G401 (cell line): ENCODE data around the gene CHD9. TPM values are rescaled to one million over a fixed set of nuclear protein-coding genes. Genes with fewer than 3 reads are reported as not detected.
"Not testable (repeated sequence)": the region's sequence is repeated elsewhere in the genome, so short reads cannot be mapped to it uniquely, and the experiment has no call there.

Source experiments
- DNase-seq: peaks from one replicate; pipeline ENCODE4 v3.0.0-alpha.2; 2015; ENCODE audit warnings: low spot score
- in situ Hi-C: cut with HindIII; loops from 2 replicates; pipeline ENCODE4 v1.10.0; 2016; ENCODE audit warnings: low sequenced_read_pairs, mixed read lengths
- total RNA-seq: library from RNA; depleted of rRNA; stranded (reverse); fragments of >200 nt; shearing (Covaris generic); gene quantifications from 2 replicates; pipeline ENCODE4 v1.2.3, GENCODE V29; 2014

Gene CHD9
- total RNA-seq, 1 experiment from 2014 or later: 31.1 TPM

DNA sequence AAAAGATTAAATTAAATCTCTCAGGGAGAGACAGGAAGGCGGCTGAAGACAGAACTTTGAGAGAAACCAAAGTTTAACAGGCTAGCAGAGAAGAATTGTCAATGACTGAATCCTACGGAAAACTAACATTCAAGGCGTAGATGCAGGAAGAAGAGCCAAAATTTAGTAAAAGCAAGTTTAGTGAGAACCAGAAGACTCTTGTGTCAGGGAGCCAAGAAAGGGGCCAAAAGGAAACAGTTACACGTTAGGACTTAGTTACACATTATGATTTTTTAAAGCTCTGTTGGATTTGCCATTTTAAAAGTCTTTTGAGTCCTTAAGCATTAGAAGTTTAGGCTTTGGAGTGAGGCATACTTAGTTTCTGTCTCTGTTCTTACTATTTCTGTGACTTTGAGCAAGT, 164.6 kb downstream of the CHD9 start:
- no peak for DNase-seq
- in situ Hi-C loops: no loop called here

GRCh38 chr16:53219795-53220454, 165.1 kb downstream of the CHD9 start:
- in situ Hi-C loops: no loop called here
- no peak for DNase-seq

GRCh38 chr16:53220585-53220984, 165.8 kb downstream of the CHD9 start:
- peak; percentile 30 for DNase-seq
- in situ Hi-C loops: no loop called here

DNA sequence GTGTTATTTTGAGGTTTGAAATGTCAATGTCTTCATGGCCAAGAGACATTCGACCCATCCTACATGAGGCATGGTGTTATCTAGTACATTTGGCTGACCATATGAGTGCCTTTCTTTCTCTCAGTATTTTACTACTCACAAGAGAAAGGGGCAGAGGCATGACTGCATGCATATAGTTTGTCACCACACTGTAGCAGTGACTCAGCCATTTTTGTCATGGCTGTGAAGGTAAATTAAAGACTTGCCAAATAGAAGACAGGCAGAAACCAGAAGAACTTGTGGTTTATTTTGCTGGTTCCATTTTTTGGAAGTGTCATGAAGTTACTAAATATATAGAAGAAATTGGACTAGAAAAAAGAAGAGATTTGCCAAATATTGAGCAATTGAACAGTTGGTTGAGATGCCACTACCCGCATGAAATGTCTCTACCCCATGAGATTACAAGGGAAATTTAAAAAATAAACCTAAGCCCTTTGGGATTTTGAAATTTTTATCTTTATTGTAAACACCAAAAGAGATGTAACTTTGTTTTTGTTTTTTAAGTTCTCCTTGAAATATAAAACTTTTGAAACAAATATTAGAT, 170.3 kb downstream of the CHD9 start:
- in situ Hi-C loops: no loop called here
- DNase-seq: no peak

- DNase-seq: no peak
Observed at GRCh38 chr16:53232826-53233529, 178.2 kb downstream of the CHD9 start.

DNA sequence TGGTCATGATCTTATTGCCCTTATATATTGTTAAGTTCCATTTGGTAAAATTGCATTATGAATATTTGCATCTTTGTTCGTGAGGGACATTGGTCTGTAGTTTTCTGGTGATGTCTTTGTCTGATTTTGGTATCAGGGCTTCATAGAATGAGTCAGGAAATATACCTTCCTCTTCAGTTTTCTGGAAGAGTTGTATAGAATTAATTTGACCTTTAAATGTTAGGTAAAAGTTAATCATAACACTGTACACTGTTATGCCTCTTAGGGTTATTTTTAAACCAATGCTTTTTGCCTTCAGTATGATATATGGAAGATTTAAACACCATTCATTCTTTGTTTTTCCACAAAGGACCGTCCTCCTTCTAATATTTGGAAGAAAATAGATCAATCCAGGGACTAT, 180.0 kb downstream of the CHD9 start:
- no peak for DNase-seq
- in situ Hi-C loops: no loop called here

More at GRCh38 chr16:53232826-53233529, 178.2 kb downstream of the CHD9 start:
- in situ Hi-C loops: no loop called here

DNA sequence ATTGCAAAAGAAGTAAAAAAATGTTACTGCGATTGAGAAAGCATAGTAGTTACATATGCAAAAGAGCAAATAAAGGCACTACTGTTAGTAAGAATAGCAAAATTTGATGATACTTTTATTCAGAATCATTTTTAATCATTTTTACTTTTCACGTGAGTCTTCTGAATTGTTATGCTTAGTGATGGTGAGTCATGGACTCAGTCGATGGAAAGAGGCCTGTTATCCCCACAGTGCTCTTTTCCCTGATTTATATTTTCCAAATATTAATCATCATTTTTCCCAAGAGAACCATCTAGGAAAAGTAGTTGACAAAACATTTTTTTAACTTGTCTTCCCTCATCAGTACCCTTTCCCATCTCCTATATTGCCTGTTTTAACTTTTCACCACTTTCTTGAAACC, 181.1 kb downstream of the CHD9 start:
- DNase-seq: no peak
- in situ Hi-C loops: no loop called here

- in situ Hi-C loops: no loop called here
Observed at GRCh38 chr16:53249331-53249730, 194.5 kb downstream of the CHD9 start.

GRCh38 chr16:53257001-53257400, 202.2 kb downstream of the CHD9 start:
- in situ Hi-C loops: no loop called here
- no peak for DNase-seq

More at GRCh38 chr16:53249331-53249730, 194.5 kb downstream of the CHD9 start:
- no peak for DNase-seq

GRCh38 chr16:53258809-53259208, 204.0 kb downstream of the CHD9 start:
- in situ Hi-C loops: no loop called here
- DNase-seq: no peak

DNA sequence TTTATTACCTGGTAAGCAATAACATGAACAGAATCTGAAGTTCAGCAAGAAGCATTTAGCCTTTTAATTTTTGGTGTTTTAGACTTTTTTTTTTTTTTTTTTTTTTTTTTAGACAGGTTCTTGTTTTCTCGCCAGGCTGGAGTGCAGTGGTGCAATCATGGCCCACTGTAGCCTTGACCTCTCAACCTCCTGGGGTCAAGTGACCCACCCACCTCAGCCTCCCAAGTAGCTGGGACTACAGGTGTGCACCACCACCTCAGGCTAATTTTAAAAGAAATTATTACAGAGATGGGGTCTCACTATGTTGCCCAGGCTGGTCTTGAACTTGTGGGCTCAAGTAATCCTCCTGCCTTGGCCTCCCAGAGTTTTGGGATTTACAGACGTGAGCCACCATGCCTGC, 206.5 kb downstream of the CHD9 start:
- in situ Hi-C loops: no loop called here
- no peak for DNase-seq

- no peak for DNase-seq
- in situ Hi-C loops: no loop called here
Observed at GRCh38 chr16:53262645-53263044, 207.9 kb downstream of the CHD9 start.

- in situ Hi-C loops: no loop called here
- DNase-seq: no peak
Observed at GRCh38 chr16:53266156-53266555, 211.4 kb downstream of the CHD9 start.

DNA sequence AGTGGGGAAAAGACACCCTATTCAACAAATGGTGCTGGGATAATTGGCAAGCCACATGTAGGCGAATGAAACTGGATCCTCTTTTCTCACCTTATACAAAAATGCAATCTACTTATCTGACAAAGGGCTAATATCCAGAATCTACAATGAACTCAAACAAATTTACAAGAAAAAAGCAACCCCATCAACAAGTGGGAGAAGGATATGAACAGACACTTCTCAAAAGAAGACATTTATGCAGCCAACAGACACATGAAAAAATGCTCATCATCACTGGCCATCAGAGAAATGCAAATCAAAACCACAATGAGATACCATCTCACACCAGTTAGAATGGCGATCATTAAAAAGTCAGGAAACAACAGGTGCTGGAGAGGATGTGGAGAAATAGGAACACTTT, 223.7 kb downstream of the CHD9 start:
- in situ Hi-C loops, DNase-seq: not testable (repeated sequence)

- in situ Hi-C loops: no loop called here
- no peak for DNase-seq
Observed at GRCh38 chr16:53281280-53281679, 226.5 kb downstream of the CHD9 start.

GRCh38 chr16:53281859-53282258, 227.1 kb downstream of the CHD9 start:
- DNase-seq: no peak
- in situ Hi-C loops: no loop called here

- in situ Hi-C loops: no loop called here
Observed at GRCh38 chr16:53282328-53282727, 227.5 kb downstream of the CHD9 start.

GRCh38 chr16:53282975-53283946, 228.5 kb downstream of the CHD9 start:
- in situ Hi-C loops: no loop called here
- DNase-seq: peak; percentile 83

More at GRCh38 chr16:53282328-53282727, 227.5 kb downstream of the CHD9 start:
- DNase-seq: no peak

DNA sequence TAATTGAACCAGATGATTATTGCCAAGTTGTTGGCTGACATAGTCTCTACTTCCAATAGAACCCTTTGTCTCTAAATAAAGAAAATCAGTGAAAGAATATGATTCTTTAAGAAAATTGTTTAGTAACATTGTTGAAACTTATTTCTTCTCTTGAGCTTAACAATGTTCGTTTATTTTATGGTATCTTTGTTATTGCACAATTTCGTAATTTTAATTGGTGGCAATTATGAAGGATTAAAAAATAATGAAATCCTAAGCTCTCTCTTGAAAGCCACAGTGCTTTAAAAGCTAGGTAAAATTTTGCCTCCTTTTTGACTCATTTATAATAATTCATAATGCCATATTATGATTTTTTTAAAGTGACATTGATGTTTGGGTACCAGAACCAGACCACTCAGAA, 230.4 kb downstream of the CHD9 start:
- in situ Hi-C loops: no loop called here
- no peak for DNase-seq
